ENCODE data around the gene CYCS.
"Not testable (repeated sequence)": the region's sequence is repeated elsewhere in the genome, so short reads cannot be mapped to it uniquely, and the experiment has no call there.

CYCS gene

GRCh38 chr7:25118048-25118753 is 6.9 kb downstream of the CYCS start:
- Histone ChIP-seq H3K4me3 (ENCODE audit: low read depth, low read length) (no peak overlapping the region), H3K9me3 (ENCODE audit: severe bottlenecking) (no peaks in the 10 kb centered on the region), H3K27ac (no peak overlapping the region), H3K36me3 (peaks cover 34% of the 10 kb centered on the region), H3K27me3 (ENCODE audit: insufficient read depth, low read depth, severe bottlenecking) (no peaks in the 10 kb centered on the region)
- no peak for DNase-seq
- TF ChIP-seq CTCF (IDR thresholded peaks at IDR 0.05; ENCODE audit: low read depth, low read length), result no peak

GRCh38 chr7:25117226-25118047 is 7.6 kb downstream of the CYCS start:
- no peak for DNase-seq
- Histone ChIP-seq H3K4me3 (ENCODE audit: low read depth, low read length) (no peak overlapping the region), H3K27me3 (ENCODE audit: insufficient read depth, low read depth, severe bottlenecking) (no peaks in the 10 kb centered on the region), H3K9me3 (ENCODE audit: severe bottlenecking) (no peaks in the 10 kb centered on the region), H3K27ac (no peak overlapping the region), H3K36me3 (peaks cover 26% of the 10 kb centered on the region)
- TF ChIP-seq CTCF (IDR thresholded peaks at IDR 0.05; ENCODE audit: low read depth, low read length), result no peak

- Histone ChIP-seq H3K27ac (no peak overlapping the region), H3K27me3 (ENCODE audit: insufficient read depth, low read depth, severe bottlenecking) (no peaks in the 10 kb centered on the region), H3K36me3 (peaks cover 18% of the 10 kb centered on the region), H3K9me3 (ENCODE audit: severe bottlenecking) (no peaks in the 10 kb centered on the region), H3K4me3 (ENCODE audit: low read depth, low read length) (no peak overlapping the region)
- TF ChIP-seq CTCF (IDR thresholded peaks at IDR 0.05; ENCODE audit: low read depth, low read length), result no peak
- no peak for DNase-seq
Measured at GRCh38 chr7:25116621-25117020, 8.4 kb downstream of the CYCS start.

- not testable (repeated sequence) for H3K27ac ChIP-seq; H3K36me3 ChIP-seq; H3K4me3 ChIP-seq (ENCODE audit: low read depth, low read length); DNase-seq; H3K27me3 ChIP-seq (ENCODE audit: insufficient read depth, low read depth, severe bottlenecking); H3K9me3 ChIP-seq (ENCODE audit: severe bottlenecking)
Measured at GRCh38 chr7:25110514-25110913, 14.5 kb downstream of the CYCS start.

GRCh38 chr7:25109276-25109675 is 15.8 kb downstream of the CYCS start:
- no peak for TF ChIP-seq CTCF (IDR thresholded peaks at IDR 0.05; ENCODE audit: low read depth, low read length)
- Histone ChIP-seq H3K27ac (no peak overlapping the region), H3K36me3 (no peaks in the 10 kb centered on the region), H3K9me3 (ENCODE audit: severe bottlenecking) (no peaks in the 10 kb centered on the region), H3K27me3 (ENCODE audit: insufficient read depth, low read depth, severe bottlenecking) (no peaks in the 10 kb centered on the region), H3K4me3 (ENCODE audit: low read depth, low read length) (no peak overlapping the region)
- DNase-seq, result no peak

- no peak for TF ChIP-seq CTCF (IDR thresholded peaks at IDR 0.05; ENCODE audit: low read depth, low read length)
- Histone ChIP-seq H3K4me3 (ENCODE audit: low read depth, low read length) (no peak overlapping the region), H3K9me3 (ENCODE audit: severe bottlenecking) (no peaks in the 10 kb centered on the region), H3K27me3 (ENCODE audit: insufficient read depth, low read depth, severe bottlenecking) (no peaks in the 10 kb centered on the region), H3K27ac (no peak overlapping the region), H3K36me3 (no peaks in the 10 kb centered on the region)
- DNase-seq, result no peak
Measured at GRCh38 chr7:25105911-25106310, 19.1 kb downstream of the CYCS start.
